NCI-H1436 treated with DMSO at 0.1 percent for 48 hours (cell line): ENCODE data around the gene MYO9A.

Source experiments
- DNase-seq: peaks from one replicate; lab custom pipeline; 2025; lab: John Stamatoyannopoulos, UW

Gene MYO9A

GRCh38 chr15:71957026-71957425 lies 160.9 kb downstream of the MYO9A start:
- no peak for DNase-seq

GRCh38 chr15:71951134-71951533 lies 166.8 kb downstream of the MYO9A start:
- DNase-seq = no peak

GRCh38 chr15:71945012-71945411 lies 172.9 kb downstream of the MYO9A start:
- no peak for DNase-seq

GRCh38 chr15:71943806-71944205 lies 174.1 kb downstream of the MYO9A start:
- DNase-seq = no peak

GRCh38 chr15:71939981-71940588 lies 177.9 kb downstream of the MYO9A start:
- no peak for DNase-seq

- DNase-seq = no peak
Observed at GRCh38 chr15:71937650-71938311, 180.2 kb downstream of the MYO9A start.

- no peak for DNase-seq
Observed at GRCh38 chr15:71934446-71934845, 183.5 kb downstream of the MYO9A start.

- no peak for DNase-seq
Observed at GRCh38 chr15:71932689-71933088, 185.3 kb downstream of the MYO9A start.

- no peak for DNase-seq
Observed at GRCh38 chr15:71931261-71931660, 186.7 kb downstream of the MYO9A start.

GRCh38 chr15:71925145-71925544 lies 192.8 kb downstream of the MYO9A start:
- no peak for DNase-seq

GRCh38 chr15:71921191-71921590 lies 196.8 kb downstream of the MYO9A start:
- no peak for DNase-seq

- no peak for DNase-seq
Observed at GRCh38 chr15:71920573-71920972, 197.4 kb downstream of the MYO9A start.

- no peak for DNase-seq
Observed at GRCh38 chr15:71916834-71917233, 201.1 kb downstream of the MYO9A start.

GRCh38 chr15:71914092-71914491 lies 203.9 kb downstream of the MYO9A start:
- DNase-seq = no peak

GRCh38 chr15:71899674-71900073 lies 218.3 kb downstream of the MYO9A start:
- no peak for DNase-seq

GRCh38 chr15:71893691-71894090 lies 224.3 kb downstream of the MYO9A start:
- DNase-seq = no peak

- no peak for DNase-seq
Observed at GRCh38 chr15:71892335-71892734, 225.6 kb downstream of the MYO9A start.

- no peak for DNase-seq
Observed at GRCh38 chr15:71891026-71891425, 226.9 kb downstream of the MYO9A start.

- DNase-seq = no peak
Observed at GRCh38 chr15:71889947-71890346, 228.0 kb downstream of the MYO9A start.

- DNase-seq = no peak
Observed at GRCh38 chr15:71889385-71889784, 228.6 kb downstream of the MYO9A start.

- no peak for DNase-seq
Observed at GRCh38 chr15:71888797-71889196, 229.2 kb downstream of the MYO9A start.

GRCh38 chr15:71885390-71885789 lies 232.6 kb downstream of the MYO9A start:
- DNase-seq = no peak

GRCh38 chr15:71883447-71883846 lies 234.5 kb downstream of the MYO9A start:
- DNase-seq = no peak

GRCh38 chr15:71880276-71880675 lies 237.7 kb downstream of the MYO9A start:
- no peak for DNase-seq
